NB4 (cell line): ENCODE results near the gene CABP4.

ENCODE experiments used
- DNase-seq: peaks from one replicate; pipeline ENCODE4 v3.0.0; 2010; ENCODE audit warnings: low read depth
- H3K4me3 ChIP-seq: one replicate; pipeline ENCODE4 v1.5.1; 2011; ENCODE audit warnings: mild to moderate bottlenecking, low read depth, low read length, moderate library complexity
- MYC ChIP-seq: IDR thresholded peaks from 2 replicates; pipeline ENCODE4 v1.6.1; 2011; ENCODE audit warnings: low read depth, low read length
- POLR2A ChIP-seq: IDR thresholded peaks from 2 replicates; pipeline ENCODE4 v1.6.1; 2011; ENCODE audit warnings: mild to moderate bottlenecking; ENCODE audit not compliant: insufficient read length; ENCODE audit errors: extremely low read depth
- TF ChIP-seq, protein P1 (sequence below): IDR thresholded peaks from one replicate; pipeline ENCODE4 v1.5.1; 2012; ENCODE audit warnings: low read depth, low read length
- TF ChIP-seq, protein P2 (sequence below): IDR thresholded peaks from 2 replicates; pipeline ENCODE4 v1.6.1; 2011; ENCODE audit warnings: low read depth, low read length

Gene CABP4

DNA sequence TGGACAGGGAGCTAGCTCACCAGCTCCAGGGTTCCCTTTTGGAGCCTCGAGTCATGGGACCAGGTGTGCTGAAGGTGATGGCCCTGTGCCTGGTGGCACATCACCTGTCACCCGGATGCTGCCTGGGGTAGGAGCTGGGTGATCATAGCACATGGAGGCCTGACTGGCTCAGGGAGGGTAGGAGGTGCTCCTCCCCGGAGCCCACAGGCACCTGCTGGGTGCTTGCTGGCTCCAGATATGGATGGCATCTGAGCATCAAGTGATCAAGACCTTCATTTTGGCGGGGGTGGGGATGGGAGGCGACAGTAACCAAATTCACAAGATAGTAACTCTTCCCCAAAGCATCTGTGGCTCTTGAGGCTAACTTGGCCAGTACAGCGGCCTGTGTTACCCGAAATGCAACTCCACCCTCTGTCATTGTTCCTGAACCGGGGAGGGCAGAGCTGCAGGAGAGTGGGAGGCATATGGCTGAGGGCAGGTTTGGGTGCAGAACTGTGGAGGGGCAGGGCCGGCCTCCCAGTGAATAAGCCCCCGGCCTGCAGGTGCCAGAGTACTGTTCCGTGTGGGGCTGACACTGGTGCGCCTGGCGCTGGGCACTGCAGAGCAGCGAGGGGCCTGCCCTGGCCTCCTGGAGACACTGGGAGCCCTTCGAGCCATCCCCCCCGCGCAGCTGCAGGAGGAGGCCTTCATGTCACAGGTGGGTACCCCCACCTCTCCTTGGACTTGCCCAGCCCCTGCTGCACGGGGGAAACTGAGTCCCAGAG is 46.5 kb upstream of the CABP4 start:
- H3K4me3 ChIP-seq = peak overlapping the region; percentile 63
- TF ChIP-seq, protein P1, sequence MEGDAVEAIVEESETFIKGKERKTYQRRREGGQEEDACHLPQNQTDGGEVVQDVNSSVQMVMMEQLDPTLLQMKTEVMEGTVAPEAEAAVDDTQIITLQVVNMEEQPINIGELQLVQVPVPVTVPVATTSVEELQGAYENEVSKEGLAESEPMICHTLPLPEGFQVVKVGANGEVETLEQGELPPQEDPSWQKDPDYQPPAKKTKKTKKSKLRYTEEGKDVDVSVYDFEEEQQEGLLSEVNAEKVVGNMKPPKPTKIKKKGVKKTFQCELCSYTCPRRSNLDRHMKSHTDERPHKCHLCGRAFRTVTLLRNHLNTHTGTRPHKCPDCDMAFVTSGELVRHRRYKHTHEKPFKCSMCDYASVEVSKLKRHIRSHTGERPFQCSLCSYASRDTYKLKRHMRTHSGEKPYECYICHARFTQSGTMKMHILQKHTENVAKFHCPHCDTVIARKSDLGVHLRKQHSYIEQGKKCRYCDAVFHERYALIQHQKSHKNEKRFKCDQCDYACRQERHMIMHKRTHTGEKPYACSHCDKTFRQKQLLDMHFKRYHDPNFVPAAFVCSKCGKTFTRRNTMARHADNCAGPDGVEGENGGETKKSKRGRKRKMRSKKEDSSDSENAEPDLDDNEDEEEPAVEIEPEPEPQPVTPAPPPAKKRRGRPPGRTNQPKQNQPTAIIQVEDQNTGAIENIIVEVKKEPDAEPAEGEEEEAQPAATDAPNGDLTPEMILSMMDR = no peak
- TF ChIP-seq POLR2A (no peak), MYC (no peak)
- TF ChIP-seq, protein P2, sequence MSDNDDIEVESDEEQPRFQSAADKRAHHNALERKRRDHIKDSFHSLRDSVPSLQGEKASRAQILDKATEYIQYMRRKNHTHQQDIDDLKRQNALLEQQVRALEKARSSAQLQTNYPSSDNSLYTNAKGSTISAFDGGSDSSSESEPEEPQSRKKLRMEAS = no peak
- DNase-seq = peak; percentile 62

DNA sequence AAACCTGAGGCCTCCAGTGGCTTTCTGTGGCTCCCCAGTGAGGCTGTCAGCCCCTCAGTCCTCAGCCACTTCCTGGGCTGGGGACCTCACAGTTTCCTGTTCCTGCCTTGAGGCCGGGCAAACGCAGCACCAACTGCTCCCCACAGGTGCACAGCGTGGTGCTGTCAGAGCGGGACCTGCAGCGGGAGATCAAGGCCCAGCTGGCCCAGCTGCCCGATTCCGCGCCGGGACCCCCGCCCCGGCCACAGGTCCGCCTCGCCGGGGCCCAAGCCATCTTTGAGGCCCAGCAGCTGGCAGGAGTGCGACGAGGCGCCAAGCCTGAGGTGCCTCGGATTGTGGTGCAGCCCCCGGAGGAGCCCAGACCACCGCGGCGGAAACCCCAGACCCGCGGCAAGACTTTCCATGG is 45.9 kb upstream of the CABP4 start:
- H3K4me3 ChIP-seq = peak overlapping the region; percentile 63
- DNase-seq = peak; percentile 92
- TF ChIP-seq MYC (peak; percentile 71), POLR2A (peak; percentile 69)
- TF ChIP-seq, protein P2 = peak; percentile 68
- TF ChIP-seq, protein P1 = no peak

DNA sequence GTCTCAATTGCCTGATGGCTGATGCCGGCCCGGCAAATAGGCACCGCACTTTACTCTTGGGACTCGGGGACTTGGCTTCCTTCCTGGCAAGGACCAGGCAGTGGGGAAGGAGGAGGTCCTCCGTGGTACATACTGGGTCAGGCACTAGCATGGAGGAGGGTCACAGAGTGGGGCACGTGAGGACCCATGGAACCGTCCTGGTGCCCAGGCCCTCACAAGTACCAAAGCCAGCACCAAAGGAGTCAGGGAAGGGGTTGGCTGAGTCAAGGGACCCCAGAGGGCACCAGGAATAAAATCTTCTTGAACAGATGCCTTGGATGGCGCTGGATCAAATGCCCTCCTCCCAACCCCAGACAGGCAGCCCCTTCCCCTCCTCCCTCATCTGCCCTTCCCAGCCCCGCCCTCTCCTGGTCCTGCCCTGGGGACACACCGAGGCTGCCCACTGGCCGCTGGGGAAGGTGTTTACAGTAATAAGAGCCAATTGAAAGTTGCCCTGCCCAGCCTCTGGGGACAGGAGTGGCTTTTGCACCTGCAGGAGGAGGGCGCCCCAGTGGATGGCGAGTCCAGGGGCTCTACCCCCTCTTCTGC is 45.3 kb upstream of the CABP4 start:
- peak overlapping the region; percentile 63 for H3K4me3 ChIP-seq
- TF ChIP-seq, protein P1 = no peak
- TF ChIP-seq MYC = peak; percentile 54
- DNase-seq = peak; percentile 74

DNA sequence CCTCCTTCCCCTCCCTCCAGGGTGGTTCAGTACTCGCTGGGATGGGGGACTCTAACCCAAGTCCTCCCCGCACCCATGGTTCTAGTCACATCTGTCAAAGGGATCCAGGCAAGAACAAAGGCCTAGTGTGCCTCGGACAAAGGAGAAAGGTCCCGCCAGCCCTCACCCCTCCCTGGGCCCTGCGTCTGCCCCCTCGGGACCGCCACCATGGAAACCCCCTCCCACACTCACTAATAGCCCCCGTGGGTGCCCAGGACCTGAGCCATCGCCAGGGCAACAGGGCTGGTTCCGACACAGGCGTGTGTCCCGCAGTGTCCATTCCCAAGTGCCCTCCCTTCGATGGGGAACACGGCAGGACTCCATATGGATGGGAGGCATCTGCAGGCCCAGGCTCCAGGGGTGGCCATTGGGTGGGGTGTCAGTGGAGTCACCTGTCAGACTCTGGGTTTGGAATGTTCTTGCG is 44.8 kb upstream of the CABP4 start:
- H3K4me3 ChIP-seq = no peak overlapping the region
- TF ChIP-seq, protein P2 = no peak
- TF ChIP-seq POLR2A = peak; percentile 11
- no peak for DNase-seq

DNA sequence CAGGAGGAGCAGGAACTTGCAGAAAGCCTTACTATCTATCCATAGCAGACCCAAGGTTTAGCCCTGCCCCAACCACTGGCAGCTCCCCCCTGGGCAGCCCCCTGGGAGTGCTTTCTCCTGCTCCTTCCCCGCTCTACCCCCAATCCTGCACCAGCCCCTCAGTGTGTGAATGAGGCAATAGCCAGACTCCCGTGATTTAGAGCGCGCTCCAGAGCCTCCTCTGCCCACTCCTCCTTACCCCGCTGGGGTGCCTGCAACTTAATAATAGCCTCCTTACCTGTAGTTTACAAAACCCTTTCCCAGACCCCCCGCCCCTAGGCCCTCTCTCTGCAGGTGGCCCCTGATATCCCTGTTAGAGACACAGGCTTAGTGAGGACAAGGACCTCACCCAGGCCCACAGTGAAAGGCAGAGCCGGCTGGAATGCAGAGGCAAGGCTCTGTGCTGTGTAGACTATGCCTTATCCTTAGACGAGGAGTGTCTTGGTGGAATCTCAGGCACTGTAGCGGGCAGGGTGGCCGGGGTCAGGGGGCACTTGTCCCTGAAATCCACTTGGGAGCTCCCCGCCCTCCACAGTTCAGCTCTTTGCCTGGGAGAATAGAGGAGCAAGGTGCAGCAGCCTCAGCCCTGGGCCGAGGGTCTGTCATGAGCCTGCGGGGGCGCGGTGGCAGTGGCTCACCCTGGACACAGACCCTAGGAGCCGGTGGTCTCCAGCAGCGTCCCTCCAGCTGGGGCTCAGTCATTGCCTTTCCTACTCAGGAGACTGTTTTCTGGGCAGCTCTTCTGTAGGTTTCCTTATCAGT is 44.0 kb upstream of the CABP4 start:
- no peak for DNase-seq
- H3K4me3 ChIP-seq = no peak overlapping the region
- TF ChIP-seq POLR2A = no peak
- TF ChIP-seq, protein P1 = peak; percentile 29

DNA sequence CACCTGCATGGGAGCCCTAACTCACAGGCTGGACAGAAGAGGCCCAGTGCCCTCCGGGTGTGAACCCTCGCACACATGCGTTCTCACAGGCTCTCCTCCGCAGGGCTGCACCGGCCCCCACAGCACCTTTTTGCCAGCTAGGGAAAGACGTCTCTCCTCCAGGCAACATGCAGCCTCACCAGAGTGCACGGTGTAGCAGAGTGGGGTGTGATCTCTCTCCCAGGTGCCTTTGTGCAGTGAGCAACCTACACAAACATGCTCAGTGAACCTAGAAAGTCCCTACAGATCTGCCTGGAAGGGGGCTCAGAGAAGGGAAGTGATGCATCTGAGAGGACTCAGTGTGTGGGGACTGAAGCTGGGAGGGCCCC is 43.4 kb upstream of the CABP4 start:
- DNase-seq = no peak
- no peak overlapping the region for H3K4me3 ChIP-seq
- no peak for TF ChIP-seq MYC
- TF ChIP-seq POLR2A = no peak
- TF ChIP-seq, protein P1 = no peak
- TF ChIP-seq, protein P2 = no peak
